ENCODE measurements around the gene WWOX.
A peak's percentile ranks its signal among the peaks of the same experiment; 100 is the strongest.

WWOX gene

DNA sequence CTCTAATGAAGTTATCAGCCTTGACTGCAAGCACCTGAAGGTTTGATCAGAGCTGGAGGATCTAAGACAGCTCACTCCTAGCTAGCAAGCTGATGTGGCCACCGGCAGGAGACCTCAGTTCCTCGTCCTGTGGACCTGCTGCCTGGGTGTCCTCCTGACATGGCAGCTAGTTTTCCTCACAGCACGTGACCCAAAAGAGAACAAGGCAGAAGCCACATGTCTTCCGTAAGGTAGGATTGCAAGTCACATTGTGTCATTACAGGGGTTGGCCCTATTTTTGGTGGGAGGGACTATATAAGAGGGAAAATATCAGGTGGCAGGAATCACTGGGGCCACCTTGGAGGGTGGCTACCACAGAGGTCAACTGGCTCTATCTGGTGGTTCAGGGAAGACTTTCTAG lies 18.1 kb upstream of the WWOX start:
- no peaks in the 10 kb centered on the region for H3K36me3 ChIP-seq (ENCODE audit: control insufficient read depth in 2 of 2, insufficient read depth in 2 of 2, low read length in 2 of 2)
- no peaks in the 10 kb centered on the region for H3K9me3 ChIP-seq (ENCODE audit: control insufficient read depth in 2 of 2, low read length in 2 of 2)
- H3K9ac ChIP-seq (ENCODE audit: low read length in 2 of 2): no peak overlapping the region
- H3K4me3 ChIP-seq (ENCODE audit: low read length in 2 of 2): no peak overlapping the region
- H3K27me3 ChIP-seq (ENCODE audit: control insufficient read depth in 1 of 2, insufficient read depth in 2 of 2, low read length in 2 of 2): peaks cover 0 to 4% of the 10 kb centered on the region in 2 donors
- H3K4me1 ChIP-seq (ENCODE audit: control insufficient read depth, insufficient read depth, low read length): no peaks in the 10 kb centered on the region
- H3K27ac ChIP-seq (ENCODE audit: low read length): no peak overlapping the region

DNA sequence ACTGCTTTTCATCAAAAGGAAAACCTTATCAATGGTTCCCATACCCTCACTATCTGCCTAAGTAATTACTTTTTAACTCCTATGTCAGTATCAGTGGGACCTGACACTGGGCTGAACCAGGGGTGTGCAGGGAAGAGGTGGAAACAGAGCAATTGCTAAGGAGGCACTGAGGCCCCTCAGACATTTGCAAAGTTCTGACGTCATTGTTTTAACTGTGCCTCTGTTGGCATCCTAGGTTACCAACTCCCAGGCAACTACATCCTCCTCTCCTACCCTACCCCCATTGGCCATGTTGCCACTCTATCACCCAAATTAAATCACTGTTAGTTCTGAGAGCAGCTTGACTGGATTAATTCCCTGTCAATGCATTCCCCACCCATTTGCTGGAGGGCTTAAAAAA lies 8.0 kb upstream of the WWOX start:
- Histone ChIP-seq H3K9me3 (ENCODE audit: control insufficient read depth in 2 of 2, low read length in 2 of 2) (no peaks in the 10 kb centered on the region), H3K27me3 (ENCODE audit: control insufficient read depth in 1 of 2, insufficient read depth in 2 of 2, low read length in 2 of 2) (peaks cover 0 to 2% of the 10 kb centered on the region in 2 donors), H3K27ac (ENCODE audit: low read length) (no peak overlapping the region), H3K4me3 (ENCODE audit: low read length in 2 of 2) (no peak overlapping the region), H3K9ac (ENCODE audit: low read length in 2 of 2) (no peak overlapping the region), H3K36me3 (ENCODE audit: control insufficient read depth in 2 of 2, insufficient read depth in 2 of 2, low read length in 2 of 2) (no peaks in the 10 kb centered on the region), H3K4me1 (ENCODE audit: control insufficient read depth, insufficient read depth, low read length) (no peaks in the 10 kb centered on the region)

DNA sequence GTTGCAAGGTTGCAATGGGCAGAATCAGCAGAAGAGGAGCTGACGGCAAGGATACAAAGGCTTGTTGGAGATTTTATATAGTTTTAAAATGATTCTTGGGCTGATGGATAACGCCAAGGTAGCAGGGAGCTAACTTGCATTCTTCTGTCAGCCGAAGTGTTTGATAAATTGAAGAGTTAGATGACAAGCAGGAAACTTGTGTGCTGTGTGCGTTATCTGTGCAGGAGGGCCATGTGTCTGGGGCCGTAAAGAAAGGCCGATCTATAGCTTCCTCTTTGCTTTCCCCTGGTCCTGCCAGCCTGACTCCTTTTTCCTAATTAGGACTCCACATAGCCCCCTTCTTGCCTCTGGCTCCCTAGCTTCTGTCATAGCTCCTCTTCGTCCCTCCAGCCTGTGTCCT lies 6.7 kb upstream of the WWOX start:
- Histone ChIP-seq H3K9me3 (ENCODE audit: control insufficient read depth in 2 of 2, low read length in 2 of 2) (no peaks in the 10 kb centered on the region), H3K4me1 (ENCODE audit: control insufficient read depth, insufficient read depth, low read length) (no peaks in the 10 kb centered on the region), H3K4me3 (ENCODE audit: low read length in 2 of 2) (no peak overlapping the region), H3K27me3 (ENCODE audit: control insufficient read depth in 1 of 2, insufficient read depth in 2 of 2, low read length in 2 of 2) (peaks cover 0 to 2% of the 10 kb centered on the region in 2 donors), H3K9ac (ENCODE audit: low read length in 2 of 2) (no peak overlapping the region), H3K36me3 (ENCODE audit: control insufficient read depth in 2 of 2, insufficient read depth in 2 of 2, low read length in 2 of 2) (no peaks in the 10 kb centered on the region), H3K27ac (ENCODE audit: low read length) (no peak overlapping the region)

DNA sequence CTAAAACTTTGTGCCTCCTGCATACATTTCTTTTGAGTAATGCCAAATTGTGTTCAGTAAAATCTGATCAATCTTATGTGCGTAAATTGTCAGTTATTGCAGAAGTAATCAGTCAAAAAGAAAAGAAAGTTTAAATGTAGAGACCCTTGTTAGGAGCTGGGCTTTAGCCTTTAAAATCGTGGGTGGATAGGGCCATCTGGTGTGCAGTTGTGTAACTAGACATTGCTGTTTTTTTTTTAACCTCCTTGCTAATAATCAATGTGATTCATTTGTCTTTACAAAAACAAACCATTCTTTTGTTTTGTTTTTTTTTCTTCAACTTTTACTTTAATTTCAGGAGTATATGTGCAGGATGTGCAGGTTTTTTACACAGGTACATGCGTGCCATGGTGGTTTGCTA lies 5.3 kb upstream of the WWOX start:
- Histone ChIP-seq H3K9ac (ENCODE audit: low read length in 2 of 2) (no peak overlapping the region), H3K4me1 (ENCODE audit: control insufficient read depth, insufficient read depth, low read length) (no peaks in the 10 kb centered on the region), H3K36me3 (ENCODE audit: control insufficient read depth in 2 of 2, insufficient read depth in 2 of 2, low read length in 2 of 2) (no peaks in the 10 kb centered on the region), H3K27me3 (ENCODE audit: control insufficient read depth in 1 of 2, insufficient read depth in 2 of 2, low read length in 2 of 2) (peaks cover 0 to 2% of the 10 kb centered on the region in 2 donors), H3K9me3 (ENCODE audit: control insufficient read depth in 2 of 2, low read length in 2 of 2) (no peaks in the 10 kb centered on the region), H3K27ac (ENCODE audit: low read length) (no peak overlapping the region), H3K4me3 (ENCODE audit: low read length in 2 of 2) (no peak overlapping the region)

DNA sequence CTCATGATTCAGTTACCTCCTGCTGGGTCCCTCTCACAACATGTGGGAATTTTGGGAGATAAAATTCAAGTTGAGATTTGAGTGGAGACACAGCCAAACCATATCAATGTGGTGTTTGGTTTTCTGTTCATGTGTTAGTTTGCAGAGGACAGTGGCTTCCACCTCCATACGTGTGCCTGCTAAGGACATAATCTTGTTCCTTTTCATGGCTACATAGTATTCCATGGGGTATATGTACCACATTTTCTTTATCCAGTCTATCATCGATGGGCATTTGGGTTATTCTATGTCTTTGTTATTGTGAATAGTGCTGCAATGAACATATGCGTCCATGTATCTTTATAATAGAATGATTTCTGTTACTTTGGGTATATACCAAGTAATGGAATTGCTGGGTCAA lies 4.5 kb upstream of the WWOX start:
- Histone ChIP-seq H3K4me3 (ENCODE audit: low read length in 2 of 2) (no peak overlapping the region), H3K9ac (ENCODE audit: low read length in 2 of 2) (no peak overlapping the region), H3K27me3 (ENCODE audit: control insufficient read depth in 1 of 2, insufficient read depth in 2 of 2, low read length in 2 of 2) (peaks cover 0 to 2% of the 10 kb centered on the region in 2 donors), H3K36me3 (ENCODE audit: control insufficient read depth in 2 of 2, insufficient read depth in 2 of 2, low read length in 2 of 2) (no peaks in the 10 kb centered on the region), H3K27ac (ENCODE audit: low read length) (no peak overlapping the region), H3K9me3 (ENCODE audit: control insufficient read depth in 2 of 2, low read length in 2 of 2) (no peaks in the 10 kb centered on the region), H3K4me1 (ENCODE audit: control insufficient read depth, insufficient read depth, low read length) (peaks cover 3% of the 10 kb centered on the region)

DNA sequence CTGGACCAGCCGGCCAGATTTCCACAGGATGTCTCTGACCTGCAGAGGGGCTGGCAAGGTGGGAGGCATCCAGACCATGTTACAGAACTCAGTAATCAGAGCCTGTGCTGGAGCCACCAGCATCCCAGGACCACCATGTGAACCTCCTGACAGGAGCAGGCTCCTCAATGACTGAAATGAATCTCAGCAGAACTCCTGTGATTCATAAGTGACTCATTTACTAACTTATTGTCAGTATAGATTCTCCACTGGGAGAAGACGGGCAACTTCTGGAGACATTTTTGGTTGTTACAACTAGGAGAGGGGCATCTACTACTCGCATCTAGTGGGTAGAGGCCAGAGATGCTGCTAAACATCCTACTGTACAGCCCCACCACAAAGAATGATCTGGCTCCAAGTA lies 3.1 kb upstream of the WWOX start:
- Histone ChIP-seq H3K9me3 (ENCODE audit: control insufficient read depth in 2 of 2, low read length in 2 of 2) (no peaks in the 10 kb centered on the region), H3K4me1 (ENCODE audit: control insufficient read depth, insufficient read depth, low read length) (peaks cover 11% of the 10 kb centered on the region), H3K27ac (ENCODE audit: low read length) (no peak overlapping the region), H3K9ac (ENCODE audit: low read length in 2 of 2) (no peak overlapping the region), H3K4me3 (ENCODE audit: low read length in 2 of 2) (no peak overlapping the region), H3K36me3 (ENCODE audit: control insufficient read depth in 2 of 2, insufficient read depth in 2 of 2, low read length in 2 of 2) (no peaks in the 10 kb centered on the region), H3K27me3 (ENCODE audit: control insufficient read depth in 1 of 2, insufficient read depth in 2 of 2, low read length in 2 of 2) (peaks cover 0 to 2% of the 10 kb centered on the region in 2 donors)

DNA sequence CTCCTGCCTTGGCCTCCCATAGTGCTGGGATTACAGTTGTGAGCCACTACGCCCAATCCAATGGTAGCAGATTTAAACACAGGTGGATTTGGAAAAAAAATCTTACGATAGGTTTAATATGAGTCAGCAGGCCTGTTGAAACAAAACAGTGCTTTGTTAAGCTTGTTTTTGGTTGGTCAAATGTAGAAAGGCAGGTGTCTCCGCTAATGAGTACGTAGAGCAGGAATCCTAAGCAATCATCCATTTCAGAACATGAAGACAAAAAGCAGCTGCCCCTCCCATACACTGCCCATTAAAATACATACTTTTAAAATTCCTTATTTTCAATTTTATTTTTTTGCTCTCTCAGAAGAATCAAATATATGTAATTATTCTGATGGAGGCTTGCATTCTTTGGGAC lies 1.9 kb upstream of the WWOX start:
- peaks cover 18% of the 10 kb centered on the region for H3K4me1 ChIP-seq (ENCODE audit: control insufficient read depth, insufficient read depth, low read length)
- no peak overlapping the region for H3K4me3 ChIP-seq (ENCODE audit: low read length in 2 of 2)
- no peak overlapping the region for H3K27ac ChIP-seq (ENCODE audit: low read length)
- H3K9ac ChIP-seq (ENCODE audit: low read length in 2 of 2): no peak overlapping the region
- H3K27me3 ChIP-seq (ENCODE audit: control insufficient read depth in 1 of 2, insufficient read depth in 2 of 2, low read length in 2 of 2): peaks cover 0 to 2% of the 10 kb centered on the region in 2 donors
- H3K36me3 ChIP-seq (ENCODE audit: control insufficient read depth in 2 of 2, insufficient read depth in 2 of 2, low read length in 2 of 2): no peaks in the 10 kb centered on the region
- H3K9me3 ChIP-seq (ENCODE audit: control insufficient read depth in 2 of 2, low read length in 2 of 2): no peaks in the 10 kb centered on the region

DNA sequence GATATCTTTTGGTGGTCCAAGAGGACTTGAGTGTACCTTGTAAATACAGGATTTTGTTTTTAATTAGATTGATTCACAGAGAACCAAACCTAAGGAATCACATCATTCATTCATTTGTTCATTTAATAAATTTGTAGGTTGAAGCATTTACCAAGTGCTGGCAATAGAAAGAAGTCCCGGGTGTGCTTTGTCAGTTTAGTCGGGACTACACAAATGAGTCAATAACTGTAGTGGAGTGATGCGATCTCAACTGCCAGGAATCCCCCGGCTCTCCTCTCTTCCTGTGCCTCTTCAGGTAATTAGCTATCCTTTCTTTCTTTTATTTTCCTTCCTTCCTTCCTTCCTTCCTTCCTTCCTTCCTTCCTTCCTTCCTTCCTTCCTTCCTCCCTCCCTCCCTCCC lies 1.4 kb upstream of the WWOX start:
- H3K9ac ChIP-seq (ENCODE audit: low read length in 2 of 2): no peak overlapping the region
- H3K27ac ChIP-seq (ENCODE audit: low read length): no peak overlapping the region
- H3K4me3 ChIP-seq (ENCODE audit: low read length in 2 of 2): no peak overlapping the region
- H3K4me1 ChIP-seq (ENCODE audit: control insufficient read depth, insufficient read depth, low read length): peaks cover 18% of the 10 kb centered on the region
- H3K9me3 ChIP-seq (ENCODE audit: control insufficient read depth in 2 of 2, low read length in 2 of 2): no peaks in the 10 kb centered on the region
- peaks cover 0 to 2% of the 10 kb centered on the region in 2 donors for H3K27me3 ChIP-seq (ENCODE audit: control insufficient read depth in 1 of 2, insufficient read depth in 2 of 2, low read length in 2 of 2)
- no peaks in the 10 kb centered on the region for H3K36me3 ChIP-seq (ENCODE audit: control insufficient read depth in 2 of 2, insufficient read depth in 2 of 2, low read length in 2 of 2)

DNA sequence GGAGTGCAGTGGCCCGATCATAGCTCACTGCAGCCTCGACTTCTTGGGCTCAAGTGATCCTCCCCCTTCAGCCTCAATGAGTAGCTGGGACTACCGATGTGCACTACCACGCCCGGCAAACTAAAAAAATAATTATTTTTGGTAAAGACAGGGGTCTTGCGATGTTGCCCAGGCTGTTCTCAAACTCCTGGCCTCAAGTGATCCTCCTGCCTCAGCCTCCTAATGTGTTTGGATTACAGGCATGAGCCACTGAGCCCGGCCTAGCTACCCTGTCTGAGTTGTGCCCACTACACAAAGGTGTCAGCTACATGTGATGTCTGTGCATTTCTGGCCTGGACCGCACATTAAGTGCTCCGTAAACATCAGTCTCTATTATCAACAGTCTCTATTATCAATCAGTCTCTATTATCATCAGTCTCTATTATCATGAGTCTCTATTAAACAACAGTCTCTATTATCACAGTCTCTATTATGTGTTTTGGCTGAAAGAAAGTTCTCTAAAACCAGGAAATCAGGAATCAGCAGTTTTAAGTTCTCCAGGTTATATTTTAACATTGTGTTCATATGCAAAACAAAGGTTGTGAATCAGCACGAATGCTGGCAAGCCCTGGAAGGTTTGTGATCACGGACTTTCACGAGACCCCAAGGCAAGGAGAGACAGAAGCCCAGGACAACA lies 721 bp upstream of the WWOX start:
- Histone ChIP-seq H3K36me3 (ENCODE audit: control insufficient read depth in 2 of 2, insufficient read depth in 2 of 2, low read length in 2 of 2) (no peaks in the 10 kb centered on the region), H3K27ac (ENCODE audit: low read length) (peak overlapping the region; percentile 82), H3K4me1 (ENCODE audit: control insufficient read depth, insufficient read depth, low read length) (peaks cover 18% of the 10 kb centered on the region), H3K27me3 (ENCODE audit: control insufficient read depth in 1 of 2, insufficient read depth in 2 of 2, low read length in 2 of 2) (peaks cover 0 to 2% of the 10 kb centered on the region in 2 donors), H3K4me3 (ENCODE audit: low read length in 2 of 2) (peak overlapping the region; percentile 95 to 96), H3K9me3 (ENCODE audit: control insufficient read depth in 2 of 2, low read length in 2 of 2) (no peaks in the 10 kb centered on the region), H3K9ac (ENCODE audit: low read length in 2 of 2) (peak overlapping the region; percentile 37 to 46)

DNA sequence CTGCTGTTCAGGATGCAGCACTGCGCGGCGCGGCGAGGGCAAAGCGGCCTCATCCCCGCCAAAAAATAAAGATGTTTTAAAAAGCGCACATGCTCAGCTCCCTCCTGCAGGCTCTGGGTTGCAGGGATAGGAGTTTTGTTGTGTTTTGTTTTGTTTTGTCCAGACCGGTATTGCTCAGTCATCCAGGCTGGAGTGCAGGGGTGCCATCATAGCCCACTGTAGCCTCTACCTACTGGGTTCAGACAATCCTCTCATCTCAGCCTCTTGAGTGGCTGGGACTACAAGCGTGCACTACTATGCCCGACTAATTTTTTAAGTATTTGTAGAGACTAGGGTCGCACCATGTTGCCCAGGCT lies 636 bp downstream of the WWOX start:
- Histone ChIP-seq H3K4me1 (ENCODE audit: control insufficient read depth, insufficient read depth, low read length) (peaks cover 18% of the 10 kb centered on the region), H3K9ac (ENCODE audit: low read length in 2 of 2) (peak overlapping the region; percentile 84 to 86), H3K36me3 (ENCODE audit: control insufficient read depth in 2 of 2, insufficient read depth in 2 of 2, low read length in 2 of 2) (no peaks in the 10 kb centered on the region), H3K27me3 (ENCODE audit: control insufficient read depth in 1 of 2, insufficient read depth in 2 of 2, low read length in 2 of 2) (no peaks in the 10 kb centered on the region), H3K9me3 (ENCODE audit: control insufficient read depth in 2 of 2, low read length in 2 of 2) (no peaks in the 10 kb centered on the region), H3K4me3 (ENCODE audit: low read length in 2 of 2) (peak overlapping the region; percentile 95 to 96), H3K27ac (ENCODE audit: low read length) (peak overlapping the region; percentile 82)

DNA sequence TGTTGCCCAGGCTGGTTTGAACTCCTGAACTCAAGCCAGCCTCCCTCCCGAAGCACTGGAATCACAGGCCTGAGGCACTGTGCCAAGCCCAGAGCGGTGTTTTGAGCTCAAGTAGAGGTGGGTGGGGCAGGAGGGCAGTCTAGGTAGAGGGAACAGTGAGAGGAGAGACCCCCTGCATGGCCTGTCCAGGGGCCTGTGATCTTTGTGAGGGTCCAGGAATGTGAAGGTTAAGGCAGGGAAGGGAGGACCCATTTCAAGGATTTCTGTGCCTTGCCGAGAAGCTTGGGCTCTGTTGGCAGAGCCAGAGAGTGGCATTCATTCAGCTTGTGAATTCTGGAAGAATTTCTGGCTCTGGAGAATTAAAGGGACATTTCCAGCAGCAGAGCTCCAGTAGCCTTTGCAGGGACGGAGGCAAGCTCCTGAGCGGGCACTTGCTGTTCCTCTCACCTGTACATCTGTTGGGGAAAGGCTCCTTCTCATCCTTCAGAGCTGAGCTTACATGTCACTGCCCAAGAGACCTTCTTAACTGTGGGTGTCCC lies 2.7 kb downstream of the WWOX start:
- H3K9me3 ChIP-seq (ENCODE audit: control insufficient read depth in 2 of 2, low read length in 2 of 2): no peaks in the 10 kb centered on the region
- H3K4me1 ChIP-seq (ENCODE audit: control insufficient read depth, insufficient read depth, low read length): peaks cover 18% of the 10 kb centered on the region
- H3K27ac ChIP-seq (ENCODE audit: low read length): no peak overlapping the region
- no peaks in the 10 kb centered on the region for H3K36me3 ChIP-seq (ENCODE audit: control insufficient read depth in 2 of 2, insufficient read depth in 2 of 2, low read length in 2 of 2)
- H3K9ac ChIP-seq (ENCODE audit: low read length in 2 of 2): no peak overlapping the region
- no peaks in the 10 kb centered on the region for H3K27me3 ChIP-seq (ENCODE audit: control insufficient read depth in 1 of 2, insufficient read depth in 2 of 2, low read length in 2 of 2)
- no peak overlapping the region for H3K4me3 ChIP-seq (ENCODE audit: low read length in 2 of 2)
